Endothelial cell (in vitro differentiated cells): ENCODE results near the gene KRT20. TPM values are rescaled to one million over a fixed set of nuclear protein-coding genes. Genes with fewer than 3 reads are reported as not detected.

Experiments
- DNase-seq: peaks from one replicate; pipeline ENCODE4 v3.0.0; 2021; ENCODE audit warnings: low spot score
- H3K27ac Mint-ChIP-seq: one replicate; pipeline ENCODE4 v1.8.0; 2021; ENCODE audit warnings: mixed read lengths, inconsistent platforms; ENCODE audit not compliant: unreplicated experiment
- H3K27me3 Mint-ChIP-seq: one replicate; pipeline ENCODE4 v1.8.0; 2021; ENCODE audit warnings: mild to moderate bottlenecking, moderate library complexity, mixed read lengths, inconsistent platforms; ENCODE audit not compliant: unreplicated experiment
- H3K36me3 Mint-ChIP-seq: one replicate; pipeline ENCODE4 v1.8.0; 2021; ENCODE audit warnings: mild to moderate bottlenecking, low read depth, mixed read lengths, inconsistent platforms; ENCODE audit not compliant: unreplicated experiment
- H3K4me1 Mint-ChIP-seq: one replicate; pipeline ENCODE4 v1.8.0; 2021; ENCODE audit warnings: mild to moderate bottlenecking, mixed read lengths, inconsistent platforms; ENCODE audit not compliant: unreplicated experiment
- H3K4me3 Mint-ChIP-seq: one replicate; pipeline ENCODE4 v1.8.0; 2021; ENCODE audit warnings: mild to moderate bottlenecking, mixed read lengths, inconsistent platforms; ENCODE audit not compliant: unreplicated experiment
- H3K9me3 Mint-ChIP-seq: one replicate; pipeline ENCODE4 v1.8.0; 2021; ENCODE audit warnings: mixed read lengths, inconsistent platforms; ENCODE audit not compliant: unreplicated experiment
- CTCF ChIP-seq: fragments of 200-600 bp; sonication (generic); IDR thresholded peaks from one replicate; pipeline ENCODE4 v1.5.0; 2021; ENCODE audit warnings: antibody characterized with exemption; ENCODE audit not compliant: unreplicated experiment
- total RNA-seq: library from RNA; stranded (reverse); fragmentation: NEBNext Ultra II Directional; extraction: Animal tissue kit (Norgen Biotek cat#: 25700); gene quantifications from one replicate; pipeline ENCODE4 v1.2.1, GENCODE V29; 2021; ENCODE audit not compliant: unreplicated experiment

Gene KRT20
- total RNA-seq, 1 donor from 2014 or later: not detected

GRCh38 chr17:40906613-40907012 lies 21.6 kb upstream of the KRT20 start:
- Mint-ChIP-seq H3K27me3 (peaks cover 4% of the 10 kb centered on the region), H3K4me1 (no peaks in the 10 kb centered on the region), H3K9me3 (no peaks in the 10 kb centered on the region), H3K36me3 (no peaks in the 10 kb centered on the region), H3K27ac (no peak overlapping the region), H3K4me3 (no peak overlapping the region)
- TF ChIP-seq CTCF: no peak
- no peak for DNase-seq

GRCh38 chr17:40905370-40905769 lies 20.3 kb upstream of the KRT20 start:
- no peaks in the 10 kb centered on the region for H3K4me1 Mint-ChIP-seq
- TF ChIP-seq CTCF: no peak
- H3K9me3 Mint-ChIP-seq: no peaks in the 10 kb centered on the region

GRCh38 chr17:40903129-40903847 lies 18.2 kb upstream of the KRT20 start:
- Mint-ChIP-seq H3K4me1 (no peaks in the 10 kb centered on the region), H3K9me3 (no peaks in the 10 kb centered on the region), H3K36me3 (no peaks in the 10 kb centered on the region), H3K27ac (no peak overlapping the region), H3K4me3 (no peak overlapping the region), H3K27me3 (no peaks in the 10 kb centered on the region)
- TF ChIP-seq CTCF: no peak
- no peak for DNase-seq

More at GRCh38 chr17:40905370-40905769, 20.3 kb upstream of the KRT20 start:
- Mint-ChIP-seq H3K27ac (no peak overlapping the region), H3K36me3 (no peaks in the 10 kb centered on the region), H3K4me3 (no peak overlapping the region), H3K27me3 (peaks cover 4% of the 10 kb centered on the region)
- DNase-seq: no peak

- H3K36me3 Mint-ChIP-seq: no peaks in the 10 kb centered on the region
- no peaks in the 10 kb centered on the region for H3K27me3 Mint-ChIP-seq
- H3K27ac Mint-ChIP-seq: no peak overlapping the region
- H3K4me1 Mint-ChIP-seq: no peaks in the 10 kb centered on the region
- no peak overlapping the region for H3K4me3 Mint-ChIP-seq
- no peaks in the 10 kb centered on the region for H3K9me3 Mint-ChIP-seq
- no peak for TF ChIP-seq CTCF
- no peak for DNase-seq
These were observed 17.5 kb upstream of the KRT20 start for GRCh38 chr17:40902498-40902897.

GRCh38 chr17:40901981-40902474 lies 17.0 kb upstream of the KRT20 start:
- Mint-ChIP-seq H3K36me3 (no peaks in the 10 kb centered on the region), H3K4me3 (no peak overlapping the region), H3K27ac (no peak overlapping the region), H3K4me1 (no peaks in the 10 kb centered on the region), H3K9me3 (no peaks in the 10 kb centered on the region), H3K27me3 (no peaks in the 10 kb centered on the region)
- no peak for TF ChIP-seq CTCF
- no peak for DNase-seq
